GM23338 (cell line): ENCODE results near the gene PRKAG1. TPM values are rescaled to one million over a fixed set of nuclear protein-coding genes. Genes with fewer than 3 reads are reported as not detected.

ENCODE experiments used
- CREB1 ChIP-seq: fragments of 250-450 bp; sonication (Bioruptor Pico); IDR thresholded peaks from 2 replicates; pipeline ENCODE4 v1.5.0; 2020; ENCODE audit warnings: low read depth, mild to moderate bottlenecking, moderate library complexity
- EZH2 ChIP-seq: fragments of 200-600 bp; sonication (generic); IDR thresholded peaks from one replicate; pipeline ENCODE4 v1.8.0; 2017; ENCODE audit warnings: antibody characterized with exemption, mild to moderate bottlenecking, low read depth; ENCODE audit not compliant: unreplicated experiment
- EZH2phosphoT487 ChIP-seq: fragments of 200-600 bp; sonication (generic); IDR thresholded peaks from one replicate; pipeline ENCODE4 v1.8.1; 2018; ENCODE audit warnings: antibody characterized with exemption; ENCODE audit not compliant: unreplicated experiment
- JUNB ChIP-seq: IDR thresholded peaks from one replicate; pipeline ENCODE4 v1.6.1; 2016; ENCODE audit warnings: antibody characterized with exemption; ENCODE audit not compliant: unreplicated experiment
- POLR2AphosphoS5 ChIP-seq: IDR thresholded peaks from 2 replicates; pipeline ENCODE4 v1.6.1; 2016; ENCODE audit warnings: antibody characterized with exemption, low read depth
- STAT1 ChIP-seq: IDR thresholded peaks from one replicate; pipeline ENCODE4 v1.6.1; 2016; ENCODE audit warnings: antibody characterized with exemption; ENCODE audit not compliant: unreplicated experiment
- polyA plus RNA-seq: library from polyadenylated mRNA; unstranded; fragments of >200 nt; fragmentation: Nextera tagmentation; extraction: Ambion mirVana; gene quantifications from 2 replicates; pipeline ENCODE4 v1.2.1, GENCODE V29; 2016
- total RNA-seq: library from RNA; depleted of rRNA; stranded (reverse); fragments of >200 nt; shearing (Covaris generic); gene quantifications from 2 replicates; pipeline ENCODE4 v1.2.3, GENCODE V29; 2014
- TF ChIP-seq, protein P1 (sequence below): IDR thresholded peaks from one replicate; pipeline ENCODE4 v1.6.1; 2018; ENCODE audit warnings: antibody characterized with exemption; ENCODE audit not compliant: unreplicated experiment
- TF ChIP-seq, protein P2 (sequence below): fragments of 250-450 bp; sonication (Bioruptor Pico); IDR thresholded peaks from 2 replicates; pipeline ENCODE4 v1.5.0; 2020; ENCODE audit warnings: mild to moderate bottlenecking, moderate library complexity

Gene PRKAG1
- total and polyA plus RNA-seq, 2 experiments from 2014 or later: 19.9 to 35.4 TPM

DNA sequence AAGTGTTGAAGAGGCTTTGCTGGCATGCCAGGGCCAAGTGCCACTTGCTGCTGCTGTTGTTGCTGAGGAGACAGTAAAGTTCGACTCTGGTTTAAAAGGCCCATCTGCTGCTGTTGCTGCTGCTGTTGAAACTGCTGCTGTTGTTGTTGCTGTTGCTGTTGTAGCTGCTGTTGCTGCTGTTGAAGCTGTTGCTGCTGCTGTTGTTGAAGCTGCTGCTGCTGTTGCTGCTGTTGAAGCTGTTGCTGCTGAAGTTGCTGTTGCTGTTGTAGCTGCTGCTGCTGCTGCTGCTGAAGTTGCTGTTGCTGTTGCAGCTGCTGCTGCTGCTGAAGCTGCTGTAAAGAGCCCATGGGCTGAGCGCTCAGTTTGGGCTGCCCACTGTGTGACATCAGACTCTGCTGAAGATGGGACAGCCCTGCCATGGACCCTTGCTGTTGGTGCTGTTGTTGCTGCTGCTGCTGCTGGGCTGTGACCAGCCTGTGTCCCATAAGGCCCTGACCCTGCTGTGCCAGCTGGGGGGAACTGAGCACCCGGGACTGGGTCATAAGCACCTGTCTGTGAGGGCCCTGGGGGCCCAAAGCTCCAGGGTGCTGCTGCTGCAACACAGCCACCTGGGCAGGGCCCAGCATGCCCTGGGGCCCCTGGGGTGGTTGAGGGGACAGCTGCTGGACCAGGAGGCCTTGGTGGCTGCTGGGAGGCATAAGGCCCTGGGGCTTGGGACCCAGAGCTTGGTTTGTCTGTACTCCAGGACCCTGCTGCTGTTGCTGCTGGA lies 14.3 kb upstream of the PRKAG1 start (continued):
- TF ChIP-seq, protein P1, sequence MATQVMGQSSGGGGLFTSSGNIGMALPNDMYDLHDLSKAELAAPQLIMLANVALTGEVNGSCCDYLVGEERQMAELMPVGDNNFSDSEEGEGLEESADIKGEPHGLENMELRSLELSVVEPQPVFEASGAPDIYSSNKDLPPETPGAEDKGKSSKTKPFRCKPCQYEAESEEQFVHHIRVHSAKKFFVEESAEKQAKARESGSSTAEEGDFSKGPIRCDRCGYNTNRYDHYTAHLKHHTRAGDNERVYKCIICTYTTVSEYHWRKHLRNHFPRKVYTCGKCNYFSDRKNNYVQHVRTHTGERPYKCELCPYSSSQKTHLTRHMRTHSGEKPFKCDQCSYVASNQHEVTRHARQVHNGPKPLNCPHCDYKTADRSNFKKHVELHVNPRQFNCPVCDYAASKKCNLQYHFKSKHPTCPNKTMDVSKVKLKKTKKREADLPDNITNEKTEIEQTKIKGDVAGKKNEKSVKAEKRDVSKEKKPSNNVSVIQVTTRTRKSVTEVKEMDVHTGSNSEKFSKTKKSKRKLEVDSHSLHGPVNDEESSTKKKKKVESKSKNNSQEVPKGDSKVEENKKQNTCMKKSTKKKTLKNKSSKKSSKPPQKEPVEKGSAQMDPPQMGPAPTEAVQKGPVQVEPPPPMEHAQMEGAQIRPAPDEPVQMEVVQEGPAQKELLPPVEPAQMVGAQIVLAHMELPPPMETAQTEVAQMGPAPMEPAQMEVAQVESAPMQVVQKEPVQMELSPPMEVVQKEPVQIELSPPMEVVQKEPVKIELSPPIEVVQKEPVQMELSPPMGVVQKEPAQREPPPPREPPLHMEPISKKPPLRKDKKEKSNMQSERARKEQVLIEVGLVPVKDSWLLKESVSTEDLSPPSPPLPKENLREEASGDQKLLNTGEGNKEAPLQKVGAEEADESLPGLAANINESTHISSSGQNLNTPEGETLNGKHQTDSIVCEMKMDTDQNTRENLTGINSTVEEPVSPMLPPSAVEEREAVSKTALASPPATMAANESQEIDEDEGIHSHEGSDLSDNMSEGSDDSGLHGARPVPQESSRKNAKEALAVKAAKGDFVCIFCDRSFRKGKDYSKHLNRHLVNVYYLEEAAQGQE: no peak
- TF ChIP-seq STAT1 (no peak), EZH2phosphoT487 (no peak), POLR2AphosphoS5 (no peak), JUNB (no peak), EZH2 (no peak), CREB1 (CRISPR knock-in tag) (no peak)
- TF ChIP-seq, protein P2, sequence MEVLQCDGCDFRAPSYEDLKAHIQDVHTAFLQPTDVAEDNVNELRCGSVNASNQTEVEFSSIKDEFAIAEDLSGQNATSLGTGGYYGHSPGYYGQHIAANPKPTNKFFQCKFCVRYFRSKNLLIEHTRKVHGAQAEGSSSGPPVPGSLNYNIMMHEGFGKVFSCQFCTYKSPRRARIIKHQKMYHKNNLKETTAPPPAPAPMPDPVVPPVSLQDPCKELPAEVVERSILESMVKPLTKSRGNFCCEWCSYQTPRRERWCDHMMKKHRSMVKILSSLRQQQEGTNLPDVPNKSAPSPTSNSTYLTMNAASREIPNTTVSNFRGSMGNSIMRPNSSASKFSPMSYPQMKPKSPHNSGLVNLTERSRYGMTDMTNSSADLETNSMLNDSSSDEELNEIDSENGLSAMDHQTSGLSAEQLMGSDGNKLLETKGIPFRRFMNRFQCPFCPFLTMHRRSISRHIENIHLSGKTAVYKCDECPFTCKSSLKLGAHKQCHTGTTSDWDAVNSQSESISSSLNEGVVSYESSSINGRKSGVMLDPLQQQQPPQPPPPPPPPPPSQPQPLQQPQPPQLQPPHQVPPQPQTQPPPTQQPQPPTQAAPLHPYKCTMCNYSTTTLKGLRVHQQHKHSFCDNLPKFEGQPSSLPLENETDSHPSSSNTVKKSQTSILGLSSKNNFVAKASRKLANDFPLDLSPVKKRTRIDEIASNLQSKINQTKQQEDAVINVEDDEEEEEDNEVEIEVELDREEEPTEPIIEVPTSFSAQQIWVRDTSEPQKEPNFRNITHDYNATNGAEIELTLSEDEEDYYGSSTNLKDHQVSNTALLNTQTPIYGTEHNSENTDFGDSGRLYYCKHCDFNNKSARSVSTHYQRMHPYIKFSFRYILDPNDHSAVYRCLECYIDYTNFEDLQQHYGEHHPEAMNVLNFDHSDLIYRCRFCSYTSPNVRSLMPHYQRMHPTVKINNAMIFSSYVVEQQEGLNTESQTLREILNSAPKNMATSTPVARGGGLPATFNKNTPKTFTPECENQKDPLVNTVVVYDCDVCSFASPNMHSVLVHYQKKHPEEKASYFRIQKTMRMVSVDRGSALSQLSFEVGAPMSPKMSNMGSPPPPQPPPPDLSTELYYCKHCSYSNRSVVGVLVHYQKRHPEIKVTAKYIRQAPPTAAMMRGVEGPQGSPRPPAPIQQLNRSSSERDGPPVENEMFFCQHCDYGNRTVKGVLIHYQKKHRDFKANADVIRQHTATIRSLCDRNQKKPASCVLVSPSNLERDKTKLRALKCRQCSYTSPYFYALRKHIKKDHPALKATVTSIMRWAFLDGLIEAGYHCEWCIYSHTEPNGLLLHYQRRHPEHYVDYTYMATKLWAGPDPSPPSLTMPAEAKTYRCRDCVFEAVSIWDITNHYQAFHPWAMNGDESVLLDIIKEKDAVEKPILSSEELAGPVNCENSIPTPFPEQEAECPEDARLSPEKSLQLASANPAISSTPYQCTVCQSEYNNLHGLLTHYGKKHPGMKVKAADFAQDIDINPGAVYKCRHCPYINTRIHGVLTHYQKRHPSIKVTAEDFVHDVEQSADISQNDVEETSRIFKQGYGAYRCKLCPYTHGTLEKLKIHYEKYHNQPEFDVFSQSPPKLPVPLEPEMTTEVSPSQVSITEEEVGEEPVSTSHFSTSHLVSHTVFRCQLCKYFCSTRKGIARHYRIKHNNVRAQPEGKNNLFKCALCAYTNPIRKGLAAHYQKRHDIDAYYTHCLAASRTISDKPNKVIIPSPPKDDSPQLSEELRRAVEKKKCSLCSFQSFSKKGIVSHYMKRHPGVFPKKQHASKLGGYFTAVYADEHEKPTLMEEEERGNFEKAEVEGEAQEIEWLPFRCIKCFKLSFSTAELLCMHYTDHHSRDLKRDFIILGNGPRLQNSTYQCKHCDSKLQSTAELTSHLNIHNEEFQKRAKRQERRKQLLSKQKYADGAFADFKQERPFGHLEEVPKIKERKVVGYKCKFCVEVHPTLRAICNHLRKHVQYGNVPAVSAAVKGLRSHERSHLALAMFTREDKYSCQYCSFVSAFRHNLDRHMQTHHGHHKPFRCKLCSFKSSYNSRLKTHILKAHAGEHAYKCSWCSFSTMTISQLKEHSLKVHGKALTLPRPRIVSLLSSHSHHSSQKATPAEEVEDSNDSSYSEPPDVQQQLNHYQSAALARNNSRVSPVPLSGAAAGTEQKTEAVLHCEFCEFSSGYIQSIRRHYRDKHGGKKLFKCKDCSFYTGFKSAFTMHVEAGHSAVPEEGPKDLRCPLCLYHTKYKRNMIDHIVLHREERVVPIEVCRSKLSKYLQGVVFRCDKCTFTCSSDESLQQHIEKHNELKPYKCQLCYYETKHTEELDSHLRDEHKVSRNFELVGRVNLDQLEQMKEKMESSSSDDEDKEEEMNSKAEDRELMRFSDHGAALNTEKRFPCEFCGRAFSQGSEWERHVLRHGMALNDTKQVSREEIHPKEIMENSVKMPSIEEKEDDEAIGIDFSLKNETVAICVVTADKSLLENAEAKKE (CRISPR knock-in tag): no peak
